ENCODE results near the gene GKN2. TPM values are rescaled to one million over a fixed set of nuclear protein-coding genes. Genes with fewer than 3 reads are reported as not detected.

GKN2 gene
- total and polyA plus RNA-seq, 9 of the 15 experiments (the other 6 are each of a cell fraction or from before 2014, with no cell fraction given): not detected

- TF ChIP-seq ZBTB34 (CRISPR knock-in tag; IDR thresholded peaks at IDR 0.05) (no peak), VEZF1 (CRISPR knock-in tag; IDR thresholded peaks at IDR 0.05) (peak; percentile 80), MAFF (IDR thresholded peaks at IDR 0.05; ENCODE audit: low read length) (peak; percentile 94), ILK (tag; IDR thresholded peaks at IDR 0.05; ENCODE audit: borderline replicate concordance, low read depth) (no peak), BRF1 (IDR thresholded peaks at IDR 0.05; ENCODE audit: borderline replicate concordance, extremely low read depth, insufficient read length) (no peak), EHMT2 (IDR thresholded peaks at IDR 0.05) (no peak), ZNF695 (CRISPR knock-in tag; IDR thresholded peaks at IDR 0.05) (no peak), GABPB2 (CRISPR knock-in tag; conservative IDR thresholded peaks at IDR 0.05) (no peak), CBX2 (IDR thresholded peaks at IDR 0.05; ENCODE audit: insufficient read depth, low read length, poor library complexity, severe bottlenecking) (no peak), CBX1 (IDR thresholded peaks at IDR 0.05; ENCODE audit: low read depth) (0 out of 2 replicates have a peak, but pooled peaks have one; percentile 50), PHTF2 (CRISPR knock-in tag; IDR thresholded peaks at IDR 0.05) (no peak), ZNF586 (CRISPR knock-in tag; conservative IDR thresholded peaks at IDR 0.05) (no peak), STAT5B (CRISPR knock-in tag; IDR thresholded peaks at IDR 0.05) (no peak)
- TF ChIP-seq, protein P1, sequence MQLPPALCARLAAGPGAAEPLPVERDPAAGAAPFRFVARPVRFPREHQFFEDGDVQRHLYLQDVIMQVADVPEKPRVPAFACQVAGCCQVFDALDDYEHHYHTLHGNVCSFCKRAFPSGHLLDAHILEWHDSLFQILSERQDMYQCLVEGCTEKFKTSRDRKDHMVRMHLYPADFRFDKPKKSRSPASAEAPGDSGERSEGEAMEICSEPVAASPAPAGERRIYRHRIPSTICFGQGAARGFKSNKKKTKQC (CRISPR knock-in tag; IDR thresholded peaks at IDR 0.05): 0 out of 2 replicates have a peak, but pooled peaks have one; percentile 21
- TF ChIP-seq, protein P2, sequence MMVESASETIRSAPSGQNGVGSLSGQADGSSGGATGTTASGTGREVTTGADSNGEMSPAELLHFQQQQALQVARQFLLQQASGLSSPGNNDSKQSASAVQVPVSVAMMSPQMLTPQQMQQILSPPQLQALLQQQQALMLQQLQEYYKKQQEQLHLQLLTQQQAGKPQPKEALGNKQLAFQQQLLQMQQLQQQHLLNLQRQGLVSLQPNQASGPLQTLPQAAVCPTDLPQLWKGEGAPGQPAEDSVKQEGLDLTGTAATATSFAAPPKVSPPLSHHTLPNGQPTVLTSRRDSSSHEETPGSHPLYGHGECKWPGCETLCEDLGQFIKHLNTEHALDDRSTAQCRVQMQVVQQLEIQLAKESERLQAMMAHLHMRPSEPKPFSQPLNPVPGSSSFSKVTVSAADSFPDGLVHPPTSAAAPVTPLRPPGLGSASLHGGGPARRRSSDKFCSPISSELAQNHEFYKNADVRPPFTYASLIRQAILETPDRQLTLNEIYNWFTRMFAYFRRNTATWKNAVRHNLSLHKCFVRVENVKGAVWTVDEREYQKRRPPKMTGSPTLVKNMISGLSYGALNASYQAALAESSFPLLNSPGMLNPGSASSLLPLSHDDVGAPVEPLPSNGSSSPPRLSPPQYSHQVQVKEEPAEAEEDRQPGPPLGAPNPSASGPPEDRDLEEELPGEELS (CRISPR knock-in tag; IDR thresholded peaks at IDR 0.05; ENCODE audit: borderline replicate concordance): no peak
- TF ChIP-seq, protein P3, sequence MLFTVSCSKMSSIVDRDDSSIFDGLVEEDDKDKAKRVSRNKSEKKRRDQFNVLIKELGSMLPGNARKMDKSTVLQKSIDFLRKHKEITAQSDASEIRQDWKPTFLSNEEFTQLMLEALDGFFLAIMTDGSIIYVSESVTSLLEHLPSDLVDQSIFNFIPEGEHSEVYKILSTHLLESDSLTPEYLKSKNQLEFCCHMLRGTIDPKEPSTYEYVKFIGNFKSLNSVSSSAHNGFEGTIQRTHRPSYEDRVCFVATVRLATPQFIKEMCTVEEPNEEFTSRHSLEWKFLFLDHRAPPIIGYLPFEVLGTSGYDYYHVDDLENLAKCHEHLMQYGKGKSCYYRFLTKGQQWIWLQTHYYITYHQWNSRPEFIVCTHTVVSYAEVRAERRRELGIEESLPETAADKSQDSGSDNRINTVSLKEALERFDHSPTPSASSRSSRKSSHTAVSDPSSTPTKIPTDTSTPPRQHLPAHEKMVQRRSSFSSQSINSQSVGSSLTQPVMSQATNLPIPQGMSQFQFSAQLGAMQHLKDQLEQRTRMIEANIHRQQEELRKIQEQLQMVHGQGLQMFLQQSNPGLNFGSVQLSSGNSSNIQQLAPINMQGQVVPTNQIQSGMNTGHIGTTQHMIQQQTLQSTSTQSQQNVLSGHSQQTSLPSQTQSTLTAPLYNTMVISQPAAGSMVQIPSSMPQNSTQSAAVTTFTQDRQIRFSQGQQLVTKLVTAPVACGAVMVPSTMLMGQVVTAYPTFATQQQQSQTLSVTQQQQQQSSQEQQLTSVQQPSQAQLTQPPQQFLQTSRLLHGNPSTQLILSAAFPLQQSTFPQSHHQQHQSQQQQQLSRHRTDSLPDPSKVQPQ (CRISPR knock-in tag; IDR thresholded peaks at IDR 0.05; ENCODE audit: borderline replicate concordance): no peak
- TF ChIP-seq, protein P4, sequence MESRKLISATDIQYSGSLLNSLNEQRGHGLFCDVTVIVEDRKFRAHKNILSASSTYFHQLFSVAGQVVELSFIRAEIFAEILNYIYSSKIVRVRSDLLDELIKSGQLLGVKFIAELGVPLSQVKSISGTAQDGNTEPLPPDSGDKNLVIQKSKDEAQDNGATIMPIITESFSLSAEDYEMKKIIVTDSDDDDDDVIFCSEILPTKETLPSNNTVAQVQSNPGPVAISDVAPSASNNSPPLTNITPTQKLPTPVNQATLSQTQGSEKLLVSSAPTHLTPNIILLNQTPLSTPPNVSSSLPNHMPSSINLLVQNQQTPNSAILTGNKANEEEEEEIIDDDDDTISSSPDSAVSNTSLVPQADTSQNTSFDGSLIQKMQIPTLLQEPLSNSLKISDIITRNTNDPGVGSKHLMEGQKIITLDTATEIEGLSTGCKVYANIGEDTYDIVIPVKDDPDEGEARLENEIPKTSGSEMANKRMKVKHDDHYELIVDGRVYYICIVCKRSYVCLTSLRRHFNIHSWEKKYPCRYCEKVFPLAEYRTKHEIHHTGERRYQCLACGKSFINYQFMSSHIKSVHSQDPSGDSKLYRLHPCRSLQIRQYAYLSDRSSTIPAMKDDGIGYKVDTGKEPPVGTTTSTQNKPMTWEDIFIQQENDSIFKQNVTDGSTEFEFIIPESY (CRISPR knock-in tag; IDR thresholded peaks at IDR 0.05): no peak
Measured at GRCh38 chr2:68908392-68908970, 44.2 kb downstream of the GKN2 start (continued).

Data from K562 (cell line).